GM23338 (cell line): ENCODE measurements around the gene NBPF1.
"Not testable (repeated sequence)": the region's sequence is repeated elsewhere in the genome, so short reads cannot be mapped to it uniquely, and the experiment has no call there.

Experiments
- CTCF ChIP-seq, 2 experiments: fragments of 200-600 bp in 1 of 2; sonication (generic) in 1 of 2; conservative IDR thresholded peaks; 2 replicates each; pipeline versions ENCODE4 v1.5.1 to v1.6.1; 2016 to 2017; ENCODE audit warnings: antibody characterized with exemption in 2 of 2, low read depth in 2 of 2, mild to moderate bottlenecking in 2 of 2, moderate library complexity in 1 of 2
- EZH2 ChIP-seq: fragments of 200-600 bp; sonication (generic); IDR thresholded peaks from one replicate; pipeline ENCODE4 v1.8.0; 2017; ENCODE audit warnings: antibody characterized with exemption, mild to moderate bottlenecking, low read depth; ENCODE audit not compliant: unreplicated experiment
- NANOG ChIP-seq: IDR thresholded peaks from 2 replicates; pipeline ENCODE4 v1.6.1; 2016; ENCODE audit warnings: antibody characterized with exemption, borderline replicate concordance

- TF ChIP-seq CTCF (conservative IDR thresholded peaks at IDR 0.05; ENCODE audit: low read depth in 2 of 2); EZH2; NANOG: not testable (repeated sequence)
Measured at GRCh38 chr1:16633540-16634282, 20.3 kb upstream of the NBPF1 start.
